H9 (cell line): ENCODE results near the gene NKX2-3. TPM values are rescaled to one million over a fixed set of nuclear protein-coding genes. Genes with fewer than 3 reads are reported as not detected.

Source experiments
- DNase-seq: peaks from one replicate; pipeline ENCODE4 v3.0.0-alpha.2; 2017
- H2AFZ ChIP-seq: one replicate; pipeline ENCODE4 v1.6.1; 2013; ENCODE audit warnings: mild to moderate bottlenecking, low read length, control low read depth, moderate library complexity
- H2AK5ac ChIP-seq: 2 replicates; pipeline ENCODE4 v1.6.1; 2013; ENCODE audit warnings: low read length, control low read depth, mixed read lengths; ENCODE audit not compliant: insufficient read length
- H2BK120ac ChIP-seq: one replicate; pipeline ENCODE4 v1.6.1; 2013; ENCODE audit warnings: low read depth, mild to moderate bottlenecking, low read length, control low read depth, inconsistent platforms; ENCODE audit not compliant: poor library complexity, severe bottlenecking
- H2BK12ac ChIP-seq: 2 replicates; pipeline ENCODE4 v1.6.1; 2013; ENCODE audit warnings: low read length, control low read depth, mixed read lengths, low read depth; ENCODE audit not compliant: insufficient read length
- H2BK15ac ChIP-seq: 2 replicates; pipeline ENCODE4 v1.6.1; 2013; ENCODE audit warnings: low read depth, low read length, control low read depth
- H2BK20ac ChIP-seq: one replicate; pipeline ENCODE4 v1.6.1; 2013; ENCODE audit warnings: low read depth, mild to moderate bottlenecking, low read length, control low read depth, inconsistent platforms; ENCODE audit not compliant: poor library complexity, severe bottlenecking
- H2BK5ac ChIP-seq: 2 replicates; pipeline ENCODE4 v1.6.1; 2013; ENCODE audit warnings: low read length, control low read depth, mixed read lengths; ENCODE audit not compliant: insufficient read length
- H3K14ac ChIP-seq: 2 replicates; pipeline ENCODE4 v1.6.1; 2013; ENCODE audit warnings: low read length, control low read depth; ENCODE audit not compliant: insufficient read depth
- H3K18ac ChIP-seq: 2 replicates; pipeline ENCODE4 v1.6.1; 2013; ENCODE audit warnings: low read depth, mild to moderate bottlenecking, mixed read lengths, low read length, control low read depth; ENCODE audit not compliant: insufficient read length
- H3K23ac ChIP-seq: 2 replicates; pipeline ENCODE4 v1.6.1; 2013; ENCODE audit warnings: low read length, control low read depth, mixed read lengths, low read depth; ENCODE audit not compliant: insufficient read length
- H3K23me2 ChIP-seq: 2 replicates; pipeline ENCODE4 v1.6.1; 2013; ENCODE audit warnings: low read depth, mild to moderate bottlenecking, mixed read lengths, low read length, control low read depth; ENCODE audit not compliant: insufficient read length, poor library complexity, severe bottlenecking
- H3K27ac ChIP-seq: 2 replicates; pipeline ENCODE4 v1.5.1; 2013; ENCODE audit warnings: low read length, control low read depth, mixed read lengths, low read depth; ENCODE audit not compliant: insufficient read length
- H3K27me3 ChIP-seq: 2 replicates; pipeline ENCODE4 v1.6.1; 2013; ENCODE audit warnings: low read length, control low read depth, inconsistent platforms; ENCODE audit not compliant: insufficient read depth
- H3K4ac ChIP-seq: 2 replicates; pipeline ENCODE4 v1.6.1; 2013; ENCODE audit warnings: low read depth, mild to moderate bottlenecking, control low read depth, inconsistent platforms, low read length, moderate library complexity
- H3K4me1 ChIP-seq: 2 replicates; pipeline ENCODE4 v1.6.1; 2013; ENCODE audit warnings: low read length, control low read depth, inconsistent platforms; ENCODE audit not compliant: insufficient read depth
- H3K4me2 ChIP-seq: 2 replicates; pipeline ENCODE4 v1.6.1; 2013; ENCODE audit warnings: low read length, control low read depth, mixed read lengths; ENCODE audit not compliant: insufficient read length, insufficient read depth
- H3K56ac ChIP-seq: 2 replicates; pipeline ENCODE4 v1.6.1; 2013; ENCODE audit warnings: low read depth, mild to moderate bottlenecking, mixed read lengths, low read length, control low read depth; ENCODE audit not compliant: insufficient read length
- H3K79me1 ChIP-seq: 2 replicates; pipeline ENCODE4 v1.6.1; 2013; ENCODE audit warnings: low read depth, mild to moderate bottlenecking, moderate library complexity, low read length, control low read depth, inconsistent platforms; ENCODE audit not compliant: insufficient read depth, poor library complexity, severe bottlenecking
- H3K79me2 ChIP-seq: 2 replicates; pipeline ENCODE4 v1.6.1; 2013; ENCODE audit warnings: low read length, control low read depth, inconsistent platforms; ENCODE audit not compliant: insufficient read depth
- H3K9ac ChIP-seq: 2 replicates; pipeline ENCODE4 v1.6.1; 2013; ENCODE audit warnings: low read length, control low read depth, mixed read lengths; ENCODE audit not compliant: insufficient read length; ENCODE audit errors: extremely low read depth
- H3K9me3 ChIP-seq: one replicate; pipeline ENCODE4 v1.6.1; 2013; ENCODE audit warnings: low read depth, low read length, inconsistent platforms; ENCODE audit not compliant: control insufficient read depth
- H3T11ph ChIP-seq: one replicate; pipeline ENCODE4 v1.6.1; 2013; ENCODE audit warnings: mild to moderate bottlenecking, low read length, control low read depth, inconsistent platforms
- H4K20me1 ChIP-seq: one replicate; pipeline ENCODE4 v1.6.1; 2013; ENCODE audit not compliant: control insufficient read depth, insufficient read length, insufficient read depth
- H4K5ac ChIP-seq: 2 replicates; pipeline ENCODE4 v1.6.1; 2013; ENCODE audit warnings: low read depth, mild to moderate bottlenecking, mixed read lengths, low read length, control low read depth; ENCODE audit not compliant: insufficient read length
- H4K8ac ChIP-seq: replicated peaks from 2 replicates; pipeline ENCODE4 v1.6.1; 2013; ENCODE audit warnings: low read length, control low read depth, mixed read lengths, low read depth; ENCODE audit not compliant: insufficient read length
- H4K91ac ChIP-seq: 2 replicates; pipeline ENCODE4 v1.6.1; 2013; ENCODE audit warnings: low read depth, mild to moderate bottlenecking, moderate library complexity, mixed read lengths, low read length, control low read depth; ENCODE audit not compliant: insufficient read length
- H3K27ac Mint-ChIP-seq, 3 experiments: 2 replicates in 2 of 3; 3 replicates in 1 of 3; pipeline ENCODE4 v1.8.0; 2020 to 2021; ENCODE audit warnings: mixed read lengths in 3 of 3, mild to moderate bottlenecking in 1 of 3, moderate library complexity in 1 of 3
- H3K27me3 Mint-ChIP-seq: 2 replicates; pipeline ENCODE4 v1.8.0; 2021; ENCODE audit warnings: low read depth, mild to moderate bottlenecking, moderate library complexity, mixed read lengths
- H3K36me3 Mint-ChIP-seq, 3 experiments: 2 replicates in 2 of 3; 3 replicates in 1 of 3; pipeline ENCODE4 v1.8.0; 2020 to 2021; ENCODE audit warnings: low read depth in 3 of 3, mixed read lengths in 3 of 3; ENCODE audit not compliant: insufficient read depth in 1 of 3
- H3K4me1 Mint-ChIP-seq, 2 experiments: 2 replicates each; pipeline ENCODE4 v1.8.0; 2020; ENCODE audit warnings: mixed read lengths in 2 of 2
- H3K4me3 Mint-ChIP-seq, 2 experiments: 2 replicates in 1 of 2; 3 replicates in 1 of 2; pipeline ENCODE4 v1.8.0; 2020 to 2021; ENCODE audit warnings: mild to moderate bottlenecking in 2 of 2, mixed read lengths in 2 of 2, moderate library complexity in 1 of 2
- H3K9me3 Mint-ChIP-seq, 2 experiments: 2 replicates in 1 of 2; 3 replicates in 1 of 2; pipeline ENCODE4 v1.8.0; 2020; ENCODE audit warnings: mild to moderate bottlenecking in 2 of 2, mixed read lengths in 2 of 2, moderate library complexity in 1 of 2
- CTCF ChIP-seq: fragments of 200-600 bp; sonication (generic); conservative IDR thresholded peaks from 3 replicates; pipeline ENCODE4 v1.8.0; 2021; ENCODE audit warnings: antibody characterized with exemption, mild to moderate bottlenecking
- WGBS: extraction: QIAGEN DNeasy Blood & Tissue Kit; methylation state at CpG from one replicate; pipeline ENCODE4 v1.1.7; 2013; ENCODE audit warnings: missing lambda C conversion rate, low lambda C conversion rate, mixed read lengths; ENCODE audit not compliant: insufficient read length; ENCODE audit errors: extremely low coverage; 5-methylcytosine and 5-hydroxymethylcytosine counted together
- total RNA-seq: library from RNA; stranded (reverse); gene quantifications from 2 replicates; pipeline ENCODE4 v1.2.1, GENCODE V29; 2021

NKX2-3 gene
- total RNA-seq, 1 experiment from 2014 or later = not detected

- Histone ChIP-seq H2BK120ac (no peak overlapping the region), H3K4ac (no peak overlapping the region), H3K79me1 (no peaks in the 10 kb centered on the region), H2BK20ac (no peak overlapping the region), H3K9ac (no peak overlapping the region), H3K4me1 (peaks cover 4% of the 10 kb centered on the region; the same call in 1 of the 2 replicates), H2AFZ (no peak overlapping the region), H3K4me2 (peak overlapping the region; percentile 23), H2BK5ac (no peak overlapping the region), H3K14ac (no peak overlapping the region), H3K23me2 (peaks cover 5% of the 10 kb centered on the region), H2BK12ac (no peak overlapping the region), H4K8ac (no peak overlapping the region), H3T11ph (no peak overlapping the region), H3K18ac (no peak overlapping the region), H4K20me1 (no peaks in the 10 kb centered on the region), H4K91ac (no peak overlapping the region), H4K5ac (no peak overlapping the region), H3K9me3 (no peaks in the 10 kb centered on the region), H3K56ac (no peak overlapping the region), H3K79me2 (no peaks in the 10 kb centered on the region), H3K27ac (no peak overlapping the region), H3K23ac (no peak overlapping the region), H2AK5ac (no peak overlapping the region), H2BK15ac (no peak overlapping the region), H3K27me3 (peaks cover 98% of the 10 kb centered on the region)
- no peak overlapping the region for H3K27ac Mint-ChIP-seq
- H3K9me3 Mint-ChIP-seq = peaks cover 5 to 20% of the 10 kb centered on the region in 2 experiments; a peak in 4 of 5 replicates
- peaks cover 36 to 66% of the 10 kb centered on the region in 2 experiments for H3K4me1 Mint-ChIP-seq
- peak overlapping the region in 1 of 2 experiments; percentile 66; a peak in 3 of 5 replicates for H3K4me3 Mint-ChIP-seq
- peaks cover 100% of the 10 kb centered on the region for H3K27me3 Mint-ChIP-seq
- no peak for TF ChIP-seq CTCF
- no CpG with 5 or more reads among the region's 24 CpGs for WGBS
- DNase-seq = no peak
- H3K36me3 Mint-ChIP-seq = no peaks in the 10 kb centered on the region
Measured at GRCh38 chr10:99526861-99527504, 5.8 kb upstream of the NKX2-3 start.
